Effector CD8-positive, alpha-beta T cell (primary cell): ENCODE results near the gene LRRK2.
"Not testable (repeated sequence)": the region's sequence is repeated elsewhere in the genome, so short reads cannot be mapped to it uniquely, and the experiment has no call there.

Experiments used
- DNase-seq: peaks from one replicate; lab custom pipeline; 2025; lab: John Stamatoyannopoulos, UW

Gene LRRK2

GRCh38 chr12:40248034-40248433 is 23.2 kb downstream of the LRRK2 start:
- no peak for DNase-seq

- DNase-seq, result no peak
Measured at GRCh38 chr12:40248585-40249297, 23.9 kb downstream of the LRRK2 start.

GRCh38 chr12:40250652-40251051 is 25.9 kb downstream of the LRRK2 start:
- not testable (repeated sequence) for DNase-seq

GRCh38 chr12:40253936-40254335 is 29.1 kb downstream of the LRRK2 start:
- DNase-seq, result no peak

- no peak for DNase-seq
Measured at GRCh38 chr12:40254455-40255085, 29.8 kb downstream of the LRRK2 start.

- no peak for DNase-seq
Measured at GRCh38 chr12:40258371-40258770, 33.6 kb downstream of the LRRK2 start.

- DNase-seq, result no peak
Measured at GRCh38 chr12:40261937-40262336, 37.1 kb downstream of the LRRK2 start.

GRCh38 chr12:40262657-40263056 is 37.9 kb downstream of the LRRK2 start:
- DNase-seq, result no peak

- DNase-seq, result no peak
Measured at GRCh38 chr12:40263616-40264409, 39.0 kb downstream of the LRRK2 start.

- DNase-seq, result no peak
Measured at GRCh38 chr12:40271981-40272664, 47.3 kb downstream of the LRRK2 start.

GRCh38 chr12:40281791-40282364 is 57.1 kb downstream of the LRRK2 start:
- DNase-seq, result no peak

GRCh38 chr12:40286583-40286982 is 61.8 kb downstream of the LRRK2 start:
- DNase-seq, result no peak

GRCh38 chr12:40287369-40287975 is 62.7 kb downstream of the LRRK2 start:
- DNase-seq, result no peak

GRCh38 chr12:40292788-40293429 is 68.1 kb downstream of the LRRK2 start:
- DNase-seq, result no peak

- no peak for DNase-seq
Measured at GRCh38 chr12:40298341-40298740, 73.5 kb downstream of the LRRK2 start.

GRCh38 chr12:40300490-40300889 is 75.7 kb downstream of the LRRK2 start:
- DNase-seq, result no peak

- DNase-seq, result no peak
Measured at GRCh38 chr12:40309001-40309400, 84.2 kb downstream of the LRRK2 start.

- DNase-seq, result no peak
Measured at GRCh38 chr12:40310211-40310610, 85.4 kb downstream of the LRRK2 start.

GRCh38 chr12:40312196-40312595 is 87.4 kb downstream of the LRRK2 start:
- DNase-seq, result no peak

- DNase-seq, result no peak
Measured at GRCh38 chr12:40312982-40313576, 88.3 kb downstream of the LRRK2 start.

- no peak for DNase-seq
Measured at GRCh38 chr12:40313928-40314327, 89.1 kb downstream of the LRRK2 start.
